ENCODE results near the gene RPL18. TPM values are rescaled to one million over a fixed set of nuclear protein-coding genes. Genes with fewer than 3 reads are reported as not detected.

The RPL18 gene
- total and polyA plus RNA-seq, 8 donors, result 1,028 to 1,744 (median 1,547) TPM

GRCh38 chr19:48641850-48642249, 22.9 kb upstream of the RPL18 start:
- H3K4me1 ChIP-seq, result peaks cover 7 to 36% of the 10 kb centered on the region in 2 donors
- no peaks in the 10 kb centered on the region for H3K36me3 ChIP-seq
- ATAC-seq (no peak), DNase-seq (no peak)
- intact Hi-C loops (cut with DNase I), result no loop called here
- no peak for TF ChIP-seq CTCF (IDR thresholded peaks at IDR 0.05)
- no peak overlapping the region for H3K4me3 ChIP-seq
- no peak overlapping the region for H3K27ac ChIP-seq
- no peaks in the 10 kb centered on the region for H3K9me3 ChIP-seq
- peaks cover 0 to 18% of the 10 kb centered on the region in 2 donors for H3K27me3 ChIP-seq

- H3K9me3 ChIP-seq, result no peaks in the 10 kb centered on the region
- no peak for DNase-seq
- no peaks in the 10 kb centered on the region for H3K36me3 ChIP-seq
- intact Hi-C loops (cut with DNase I), result no loop called here
- peaks cover 5 to 38% of the 10 kb centered on the region in 2 donors for H3K4me1 ChIP-seq
- no peak for ATAC-seq
- H3K27ac ChIP-seq, result no peak overlapping the region
- H3K4me3 ChIP-seq, result no peak overlapping the region
- TF ChIP-seq CTCF (IDR thresholded peaks at IDR 0.05), result no peak
- peaks cover 0 to 1% of the 10 kb centered on the region in 2 donors for H3K27me3 ChIP-seq
These were observed 20.8 kb upstream of the RPL18 start for GRCh38 chr19:48639483-48640375.

- ATAC-seq (no peak), DNase-seq (no peak)
- Histone ChIP-seq H3K27ac (peak overlapping the region; percentile 91 to 94), H3K4me3 (peak overlapping the region in 1 of 2 donors; percentile 64), H3K27me3 (no peaks in the 10 kb centered on the region), H3K4me1 (peaks cover 10 to 42% of the 10 kb centered on the region in 2 donors), H3K9me3 (no peaks in the 10 kb centered on the region), H3K36me3 (no peaks in the 10 kb centered on the region)
- intact Hi-C loops (cut with DNase I), result no loop called here
- TF ChIP-seq CTCF (IDR thresholded peaks at IDR 0.05), result no peak
These were observed 19.9 kb upstream of the RPL18 start for GRCh38 chr19:48638831-48639381.

- intact Hi-C loops (cut with DNase I), result no loop called here
- peak; percentile 49 for ATAC-seq
These were observed 19.2 kb upstream of the RPL18 start for GRCh38 chr19:48637948-48638830.

More at GRCh38 chr19:48637948-48638830, 19.2 kb upstream of the RPL18 start:
- Histone ChIP-seq H3K4me1 (peaks cover 17 to 49% of the 10 kb centered on the region in 2 donors), H3K9me3 (no peaks in the 10 kb centered on the region), H3K27me3 (no peaks in the 10 kb centered on the region), H3K27ac (peak overlapping the region; percentile 91 to 94), H3K36me3 (no peaks in the 10 kb centered on the region), H3K4me3 (peak overlapping the region; percentile 10 to 64)
- peak in 3 of 4 donors; percentile 85 to 95 (median 89) for DNase-seq
- no peak for TF ChIP-seq CTCF (IDR thresholded peaks at IDR 0.05)
